Measurements from ENCODE around the gene TIAL1.
"Not testable (repeated sequence)": the region's sequence is repeated elsewhere in the genome, so short reads cannot be mapped to it uniquely, and the experiment has no call there.

Gene TIAL1

GRCh38 chr10:119613741-119614140 lies 17.0 kb upstream of the TIAL1 start:
- DNase-seq (ENCODE audit: low spot score), result no peak

DNA sequence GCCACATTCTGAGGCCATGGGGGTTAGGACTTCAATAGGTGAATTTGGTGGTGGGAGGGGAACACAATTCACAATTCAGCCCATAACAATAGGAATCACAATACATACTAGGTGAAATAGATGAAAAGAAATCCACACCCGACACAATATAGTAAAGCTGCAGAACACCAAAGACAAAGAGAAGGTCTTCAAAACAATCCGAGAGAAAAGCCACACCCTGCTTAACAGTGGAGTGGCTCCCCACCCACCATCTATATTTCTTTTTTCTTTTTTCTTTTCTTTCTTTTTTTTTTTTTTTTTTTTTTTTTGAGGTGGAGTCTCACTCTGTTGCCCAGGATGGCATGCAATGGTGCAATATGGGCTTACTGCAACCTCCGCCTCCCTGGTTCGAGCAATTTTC lies 14.7 kb upstream of the TIAL1 start:
- DNase-seq (ENCODE audit: low spot score), result no peak

GRCh38 chr10:119609516-119609915 lies 12.8 kb upstream of the TIAL1 start:
- DNase-seq (ENCODE audit: low spot score), result no peak

- peak; percentile 36 for DNase-seq (ENCODE audit: low spot score)
Observed at GRCh38 chr10:119608316-119609155, 11.8 kb upstream of the TIAL1 start.

DNA sequence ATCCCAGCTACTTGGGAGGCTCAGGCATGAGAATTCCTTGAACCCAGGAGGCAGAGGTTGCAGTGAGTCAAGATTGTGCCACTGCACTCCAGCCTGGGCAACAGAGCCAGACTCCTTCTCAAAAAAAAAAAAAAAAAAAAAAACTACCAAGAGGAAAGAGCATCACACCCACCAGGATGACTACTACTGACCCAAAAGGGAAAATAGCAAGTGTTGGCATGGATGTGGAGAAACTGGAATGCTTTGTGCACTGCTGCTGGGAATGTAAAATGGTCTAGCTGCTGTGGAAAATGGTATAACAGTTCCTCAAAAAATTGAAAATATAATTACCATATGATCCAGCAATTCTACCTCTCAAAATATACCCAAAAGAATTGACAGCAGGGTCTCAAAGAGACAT lies 7.7 kb upstream of the TIAL1 start:
- DNase-seq (ENCODE audit: low spot score), result no peak

DNA sequence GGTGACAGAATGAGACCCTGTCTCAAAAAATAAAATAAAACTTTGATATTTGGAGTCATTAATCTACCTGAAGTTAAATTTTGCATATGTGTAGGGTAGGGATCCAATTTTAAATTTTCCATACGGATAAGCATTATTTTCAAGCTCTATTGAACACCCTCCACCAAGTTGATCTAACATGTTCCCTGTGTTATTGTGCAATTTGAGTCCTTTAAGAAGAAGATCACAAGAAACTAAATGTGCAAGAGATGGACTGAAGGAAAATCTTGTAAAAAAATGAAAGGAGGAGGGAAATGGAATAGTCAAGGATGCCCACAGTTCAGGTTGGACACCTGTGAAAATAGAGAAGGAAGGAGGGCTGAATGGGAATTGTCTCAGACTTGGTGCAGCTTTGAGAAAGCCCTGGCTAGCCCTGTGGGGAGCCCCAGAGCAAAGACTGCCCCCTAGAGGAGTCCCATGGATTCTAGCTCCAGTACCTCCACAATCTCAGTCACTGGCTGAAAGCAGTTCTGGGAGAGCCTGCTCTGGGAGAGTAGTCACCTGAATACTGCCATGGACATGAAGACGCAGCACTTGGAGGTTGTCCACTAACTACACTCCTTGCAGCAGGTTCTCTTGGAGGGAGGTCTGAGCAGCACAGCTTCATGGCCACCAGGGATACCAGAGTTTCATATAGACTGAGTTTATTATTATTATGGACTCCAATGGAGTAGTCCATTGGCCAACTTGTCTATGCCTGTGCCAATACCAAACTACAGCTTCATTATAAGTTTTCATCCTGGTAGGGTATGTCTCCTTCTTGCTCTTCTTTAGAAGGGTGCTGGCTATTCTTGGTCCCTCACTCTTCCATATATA lies 5.7 kb upstream of the TIAL1 start:
- peak; percentile 33 for DNase-seq (ENCODE audit: low spot score)

- no peak for DNase-seq (ENCODE audit: low spot score)
Observed at GRCh38 chr10:119598397-119598796, 1.6 kb upstream of the TIAL1 start.

- no peak for DNase-seq (ENCODE audit: low spot score)
Observed at GRCh38 chr10:119597405-119598186, 832 bp upstream of the TIAL1 start.

DNA sequence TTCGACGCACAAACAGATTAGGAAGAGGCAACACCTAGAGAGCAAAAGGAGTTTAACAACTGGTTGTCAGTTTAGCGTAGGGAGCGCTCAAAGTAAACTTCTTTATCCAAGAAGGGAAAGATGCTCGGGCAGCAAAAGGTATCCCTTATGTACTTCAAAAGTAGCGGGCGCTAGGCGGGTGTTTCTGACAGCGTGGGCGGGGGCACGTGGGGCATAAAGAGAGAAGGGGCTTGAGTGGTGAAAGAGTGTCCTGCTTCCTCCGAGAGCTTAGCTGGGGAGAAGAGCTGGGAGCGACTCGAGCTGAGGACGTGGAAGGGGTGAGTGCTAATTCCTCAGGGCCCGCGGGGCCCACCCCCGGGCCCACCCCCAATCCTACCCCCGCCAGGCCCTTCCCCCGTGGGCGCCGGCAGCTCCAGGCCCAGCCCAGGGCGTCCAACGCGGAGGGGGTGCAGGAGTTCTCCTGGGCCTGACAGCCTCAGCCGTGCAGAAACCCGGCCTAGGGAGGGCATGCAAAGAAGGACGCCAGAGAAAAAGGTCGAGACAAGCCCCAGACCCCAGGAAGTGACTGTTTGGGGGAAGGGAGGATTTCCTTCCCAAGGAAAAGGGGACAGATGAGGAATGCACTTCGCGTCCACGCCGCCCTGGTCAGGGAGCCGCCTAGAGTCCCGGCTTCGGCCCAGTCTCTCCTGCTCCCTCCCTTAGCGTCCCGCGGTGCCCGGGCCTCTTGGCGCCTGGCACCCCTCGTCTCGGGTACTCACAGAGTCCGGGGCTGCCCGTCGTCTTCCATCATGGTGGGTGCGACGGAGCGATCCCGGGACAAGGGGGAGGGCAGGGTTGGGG lies 868 bp downstream of the TIAL1 start:
- DNase-seq (ENCODE audit: low spot score), result peak; percentile 71

DNA sequence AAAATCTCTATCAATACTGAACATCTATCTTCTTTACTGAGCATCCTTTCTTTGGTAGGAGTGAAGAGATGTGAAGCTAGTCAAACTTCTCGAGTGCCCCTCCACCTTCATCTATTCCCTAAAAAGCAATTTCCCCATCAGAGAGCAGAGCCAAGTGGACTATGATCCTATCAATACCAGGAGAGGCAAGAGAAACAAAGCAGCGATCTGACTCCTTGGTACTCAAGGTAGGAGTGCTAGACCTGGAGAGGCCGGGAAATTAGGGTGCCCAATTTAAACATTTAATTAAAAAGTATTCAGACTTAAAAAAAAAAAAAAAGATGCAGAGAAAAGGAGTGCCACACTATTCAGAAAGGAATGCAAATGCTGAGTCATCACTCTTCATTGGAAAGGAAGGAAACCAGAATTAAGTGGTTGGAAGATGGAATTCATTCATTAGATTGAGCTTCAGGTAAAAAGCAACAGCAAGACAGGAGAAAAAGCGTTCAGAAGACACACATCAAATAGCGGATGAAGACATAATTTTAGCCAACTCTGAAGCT lies 1.6 kb downstream of the TIAL1 start:
- peak; percentile 31 for DNase-seq (ENCODE audit: low spot score)

DNA sequence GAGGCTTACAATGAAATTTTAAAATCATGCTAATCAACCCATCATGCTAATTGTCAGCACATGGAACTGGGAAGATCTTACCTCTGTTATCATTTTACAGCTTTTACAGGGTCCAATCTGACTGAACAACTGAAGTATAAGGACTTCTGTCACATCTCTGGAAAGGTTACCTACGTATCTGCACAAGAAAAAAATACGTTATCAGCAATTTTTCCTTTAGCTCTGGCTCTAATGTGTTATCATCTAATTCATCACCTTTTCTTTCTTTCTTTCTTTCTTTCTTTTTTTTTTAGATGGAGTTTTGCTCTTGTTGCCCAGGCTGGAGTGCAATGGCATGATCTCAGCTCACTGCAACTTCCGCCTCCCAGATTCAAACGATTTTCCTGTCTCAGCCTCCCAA lies 8.7 kb downstream of the TIAL1 start:
- no peak for DNase-seq (ENCODE audit: low spot score)

DNA sequence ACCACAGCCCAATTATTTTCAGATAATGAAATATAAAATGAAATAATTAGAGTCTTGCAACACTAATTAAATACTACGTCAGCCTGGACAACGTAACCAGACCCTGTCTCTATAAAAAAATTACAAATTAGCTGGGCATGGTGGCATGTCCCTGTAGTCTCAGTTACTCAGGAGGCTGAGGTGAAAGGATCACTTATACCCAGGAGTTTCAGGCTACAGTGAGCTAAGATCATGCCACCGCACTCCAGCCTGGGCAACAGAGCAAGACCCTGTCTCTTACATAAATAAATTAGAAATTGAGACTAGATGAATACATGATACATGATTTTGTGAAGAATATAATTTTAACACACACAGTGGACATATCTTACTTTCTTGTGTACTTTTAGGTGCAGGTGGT lies 18.4 kb downstream of the TIAL1 start:
- no peak for DNase-seq (ENCODE audit: low spot score)

DNA sequence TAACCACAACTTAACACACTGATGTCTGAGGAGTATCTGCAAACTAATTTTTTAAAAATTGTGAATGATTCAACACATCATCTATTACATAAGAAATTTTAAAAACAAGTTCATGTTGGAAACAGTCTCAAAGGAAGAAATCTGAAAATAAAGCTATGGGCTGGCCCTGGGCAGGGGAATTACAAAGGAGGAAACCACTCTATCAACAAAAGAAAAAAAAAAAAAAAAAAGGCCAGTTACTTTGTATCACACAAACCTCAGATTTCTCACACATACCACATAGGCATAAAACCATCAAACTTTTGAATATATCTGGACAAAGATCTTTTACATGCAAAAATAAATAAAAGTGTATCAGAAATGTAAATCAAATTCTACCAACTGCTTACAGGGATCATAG lies 20.8 kb downstream of the TIAL1 start:
- DNase-seq (ENCODE audit: low spot score), result no peak

- DNase-seq (ENCODE audit: low spot score), result peak; percentile 46
Observed at GRCh38 chr10:119575506-119575905, 21.3 kb downstream of the TIAL1 start.

DNA sequence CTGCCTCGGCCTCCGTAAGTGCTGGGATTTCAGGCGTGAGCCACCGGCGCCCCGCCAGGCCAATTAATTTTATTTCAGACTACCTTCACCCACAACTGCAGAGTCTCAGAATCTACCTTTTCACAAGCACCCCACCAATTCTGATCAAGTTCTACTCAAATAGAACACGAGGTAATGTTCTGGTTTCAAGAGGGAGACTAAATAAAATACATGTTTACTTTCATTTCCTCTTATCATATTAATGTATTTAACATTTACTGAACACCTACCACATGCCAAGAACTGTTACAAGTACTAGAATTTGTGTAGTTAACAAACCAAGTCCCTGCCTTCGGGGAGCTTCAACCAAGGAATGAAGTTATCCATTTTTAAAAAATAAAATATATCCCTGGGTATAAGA lies 28.8 kb downstream of the TIAL1 start:
- no peak for DNase-seq (ENCODE audit: low spot score)

- no peak for DNase-seq (ENCODE audit: low spot score)
Observed at GRCh38 chr10:119562097-119562496, 34.7 kb downstream of the TIAL1 start.

- DNase-seq (ENCODE audit: low spot score), result not testable (repeated sequence)
Observed at GRCh38 chr10:119559511-119559910, 37.3 kb downstream of the TIAL1 start.

DNA sequence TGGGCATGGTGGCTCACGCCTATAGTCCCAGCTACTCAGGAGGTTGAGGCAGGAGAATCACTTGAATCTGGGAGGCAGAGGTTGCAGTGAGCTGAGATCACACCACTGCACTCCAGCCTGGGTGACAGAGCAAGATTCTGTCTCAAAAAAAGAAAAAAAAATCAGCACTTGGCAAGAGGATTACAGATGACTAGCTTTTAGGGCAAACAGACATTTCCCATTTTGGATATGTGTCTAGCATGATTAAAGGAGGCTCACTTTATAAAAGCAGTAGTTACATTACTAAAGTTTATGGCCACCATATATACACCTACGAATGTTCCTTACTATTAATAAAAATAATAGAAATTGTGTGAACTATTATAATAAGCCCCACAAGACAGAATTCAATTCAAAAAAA lies 40.7 kb downstream of the TIAL1 start:
- not testable (repeated sequence) for DNase-seq (ENCODE audit: low spot score)

DNA sequence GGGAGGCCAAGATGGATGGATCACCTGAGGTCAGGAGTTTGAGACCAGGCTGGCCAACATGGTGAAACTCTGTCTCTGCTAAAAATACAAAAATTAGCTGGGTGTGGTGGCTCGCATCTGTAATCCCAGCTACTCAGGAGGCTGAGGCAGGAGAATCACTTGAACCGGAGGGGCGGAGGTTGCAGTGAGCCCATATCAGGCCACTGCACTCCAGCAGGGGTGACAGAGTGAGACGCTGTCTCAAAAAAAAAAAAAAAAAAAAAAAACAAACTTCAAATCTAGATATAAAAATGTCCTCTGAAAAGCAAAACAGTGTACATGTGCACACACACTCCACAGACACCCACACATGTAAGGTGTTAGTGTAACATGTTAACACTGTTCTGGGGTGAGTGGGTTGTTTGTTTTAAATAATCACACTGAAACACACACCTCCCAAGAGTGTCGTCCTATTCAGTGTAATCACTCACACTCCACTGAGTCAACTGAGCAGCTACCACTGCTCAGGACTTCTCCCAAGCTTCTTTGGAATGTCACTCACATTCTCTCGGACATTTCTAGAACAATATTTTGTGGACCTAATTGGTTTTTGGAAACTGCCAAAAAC lies 41.5 kb downstream of the TIAL1 start:
- no peak for DNase-seq (ENCODE audit: low spot score)

GRCh38 chr10:119550827-119551226 lies 45.9 kb downstream of the TIAL1 start:
- DNase-seq (ENCODE audit: low spot score), result no peak

Data from AG08396 (cell line).